NCI-H2171 treated with DMSO at 0.1 percent for 48 hours (cell line): ENCODE measurements around the gene CFP.
"Not testable (repeated sequence)": the region's sequence is repeated elsewhere in the genome, so short reads cannot be mapped to it uniquely, and the experiment has no call there.

Experiments used
- DNase-seq: peaks from one replicate; lab custom pipeline; 2025; lab: John Stamatoyannopoulos, UW

CFP gene

GRCh38 chrX:47603125-47603524 lies 26.6 kb downstream of the CFP start:
- not testable (repeated sequence) for DNase-seq

GRCh38 chrX:47597222-47597621 lies 32.5 kb downstream of the CFP start:
- no peak for DNase-seq

- DNase-seq: no peak
Measured at GRCh38 chrX:47596256-47596655, 33.5 kb downstream of the CFP start.

- DNase-seq: no peak
Measured at GRCh38 chrX:47595716-47596251, 33.9 kb downstream of the CFP start.

GRCh38 chrX:47593522-47593921 lies 36.2 kb downstream of the CFP start:
- DNase-seq: no peak

GRCh38 chrX:47590984-47591383 lies 38.7 kb downstream of the CFP start:
- DNase-seq: no peak

GRCh38 chrX:47587906-47588735 lies 41.6 kb downstream of the CFP start:
- DNase-seq: no peak

- no peak for DNase-seq
Measured at GRCh38 chrX:47587091-47587891, 42.4 kb downstream of the CFP start.

GRCh38 chrX:47586043-47586787 lies 43.5 kb downstream of the CFP start:
- DNase-seq: no peak

- DNase-seq: no peak
Measured at GRCh38 chrX:47585273-47585672, 44.5 kb downstream of the CFP start.

- DNase-seq: no peak
Measured at GRCh38 chrX:47584714-47585113, 45.0 kb downstream of the CFP start.

GRCh38 chrX:47583240-47583861 lies 46.4 kb downstream of the CFP start:
- no peak for DNase-seq

GRCh38 chrX:47581731-47582647 lies 47.7 kb downstream of the CFP start, which contains the start of gene TIMP1:
TSS of gene TIMP1 (plus strand) at chrX:47582436. CDS start at chrX:47583416, 980 bp downstream.
- no peak for DNase-seq

GRCh38 chrX:47579537-47579936 lies 50.2 kb downstream of the CFP start:
- DNase-seq: no peak

- no peak for DNase-seq
Measured at GRCh38 chrX:47578692-47579091, 51.0 kb downstream of the CFP start.

- DNase-seq: no peak
Measured at GRCh38 chrX:47577901-47578300, 51.8 kb downstream of the CFP start.

- no peak for DNase-seq
Measured at GRCh38 chrX:47577424-47577823, 52.3 kb downstream of the CFP start.

- no peak for DNase-seq
Measured at GRCh38 chrX:47576021-47576898, 53.5 kb downstream of the CFP start.

- no peak for DNase-seq
Measured at GRCh38 chrX:47574547-47575301, 55.0 kb downstream of the CFP start.
